DMS53 (cell line): Measurements from ENCODE around the gene SLC35F5.
A peak's percentile ranks its signal among the peaks of the same experiment; 100 is the strongest.
"Not testable (repeated sequence)": the region's sequence is repeated elsewhere in the genome, so short reads cannot be mapped to it uniquely, and the experiment has no call there.

Experiments used
- DNase-seq: peaks from one replicate; lab custom pipeline; 2025; lab: John Stamatoyannopoulos, UW

Gene SLC35F5

DNA sequence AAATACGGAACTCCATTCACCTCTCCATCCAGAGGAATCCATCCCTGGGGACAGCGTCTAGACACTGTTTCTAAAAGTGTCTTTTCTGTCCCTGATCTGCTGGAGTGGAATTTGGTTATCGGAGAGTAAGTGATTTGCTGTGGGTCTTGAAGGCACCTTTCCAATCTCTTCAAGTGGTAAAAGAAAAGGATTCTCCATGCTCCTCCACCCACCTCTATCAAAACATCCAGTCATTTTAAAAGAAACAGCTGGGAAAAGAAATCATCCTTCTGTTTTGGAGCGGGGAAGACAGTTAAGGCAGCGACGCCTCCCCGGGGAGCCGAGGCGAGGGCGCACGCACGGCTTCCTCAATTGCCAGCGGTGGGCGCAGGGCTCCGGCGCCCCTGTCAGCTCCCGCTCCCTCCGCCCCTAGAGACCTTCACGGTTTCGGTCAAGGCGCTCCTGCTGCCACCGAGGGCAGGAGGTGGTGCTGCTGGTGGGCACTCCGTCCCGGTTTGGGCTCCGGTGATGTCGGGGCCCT lies 547 bp downstream of the SLC35F5 start:
- DNase-seq: peak; percentile 71

GRCh38 chr2:113755035-113755834 lies 1.2 kb downstream of the SLC35F5 start:
- peak; percentile 70 for DNase-seq

GRCh38 chr2:113754160-113754559 lies 2.3 kb downstream of the SLC35F5 start:
- DNase-seq: peak; percentile 65

DNA sequence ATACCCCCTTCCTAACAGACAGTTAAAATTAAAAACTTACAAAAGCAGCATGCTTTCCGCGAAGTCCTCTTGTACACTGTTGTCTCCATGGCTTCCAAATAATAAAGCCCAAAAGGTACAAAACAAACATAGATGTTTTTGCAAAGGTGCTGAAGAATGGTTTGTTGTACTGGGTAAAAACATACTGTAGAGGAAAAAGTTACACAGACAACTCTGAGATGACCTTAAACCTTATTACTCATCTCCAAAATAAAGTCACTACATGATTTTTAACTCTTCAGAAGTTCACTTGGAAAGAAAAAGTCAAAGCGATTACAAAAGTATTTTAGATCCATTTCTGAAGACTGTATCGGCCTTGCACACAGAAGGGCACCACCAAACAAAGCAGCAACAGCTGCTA lies 6.1 kb downstream of the SLC35F5 start:
- DNase-seq: no peak

DNA sequence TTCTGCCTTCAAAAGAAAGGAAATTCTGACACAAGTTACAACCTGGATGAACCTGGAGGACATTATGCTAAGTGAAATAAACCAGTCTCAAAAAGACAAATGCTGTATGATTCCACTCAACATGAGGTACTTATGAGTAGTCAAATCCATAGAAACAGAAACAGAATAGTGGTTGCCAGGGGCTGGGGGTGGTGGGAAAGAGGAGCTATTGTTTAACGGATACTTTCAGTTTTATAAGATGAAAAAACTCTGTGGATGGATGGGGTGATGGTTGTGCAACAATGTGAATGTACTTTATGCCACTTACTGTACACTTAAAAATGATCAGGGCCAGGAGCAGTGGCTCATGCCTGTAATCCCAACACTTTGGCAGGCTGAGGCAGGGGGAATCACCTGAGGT lies 15.4 kb downstream of the SLC35F5 start:
- DNase-seq: no peak

- no peak for DNase-seq
Measured at GRCh38 chr2:113739849-113740248, 16.6 kb downstream of the SLC35F5 start.

- no peak for DNase-seq
Measured at GRCh38 chr2:113734185-113734584, 22.3 kb downstream of the SLC35F5 start.

DNA sequence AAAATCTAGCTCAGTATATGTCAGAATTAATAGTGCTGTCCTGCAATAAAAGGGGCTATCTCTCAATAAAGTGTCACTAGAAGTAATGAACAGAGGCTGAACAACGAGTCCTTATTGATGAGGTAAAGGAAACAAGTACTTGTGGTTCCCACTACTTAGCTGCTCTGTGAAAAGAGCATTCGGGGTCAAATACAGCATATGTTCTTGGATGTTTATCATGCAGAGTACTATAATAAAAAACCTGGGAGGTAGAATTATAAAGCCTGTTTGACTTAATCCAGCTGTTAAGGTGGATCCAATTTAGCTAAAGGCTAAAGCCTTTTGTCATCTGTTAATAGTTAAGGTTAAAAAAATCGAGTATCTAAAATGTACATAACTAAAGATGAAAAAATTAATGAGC lies 32.4 kb downstream of the SLC35F5 start:
- no peak for DNase-seq

GRCh38 chr2:113723411-113723810 lies 33.0 kb downstream of the SLC35F5 start:
- no peak for DNase-seq

- DNase-seq: peak; percentile 78
Measured at GRCh38 chr2:113720167-113720566, 36.3 kb downstream of the SLC35F5 start.

DNA sequence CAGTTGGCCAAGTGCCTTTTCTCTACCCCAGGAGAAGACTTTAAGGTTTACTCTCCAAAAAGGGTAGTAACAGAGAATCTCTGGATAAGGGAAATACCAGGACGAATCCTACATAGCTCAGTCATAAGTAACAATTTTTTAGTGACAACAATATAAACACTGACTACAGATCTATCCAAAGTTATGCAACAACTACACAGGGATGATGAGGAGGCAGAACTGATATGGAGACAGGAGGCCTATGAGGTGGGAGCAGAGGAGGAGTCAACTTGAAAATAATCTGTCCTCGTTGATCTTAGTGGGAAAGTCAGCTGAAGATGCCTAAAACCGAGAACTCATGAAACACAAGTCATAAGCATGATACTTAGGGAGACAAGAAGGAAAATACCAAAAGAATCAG lies 40.2 kb downstream of the SLC35F5 start:
- DNase-seq: no peak

DNA sequence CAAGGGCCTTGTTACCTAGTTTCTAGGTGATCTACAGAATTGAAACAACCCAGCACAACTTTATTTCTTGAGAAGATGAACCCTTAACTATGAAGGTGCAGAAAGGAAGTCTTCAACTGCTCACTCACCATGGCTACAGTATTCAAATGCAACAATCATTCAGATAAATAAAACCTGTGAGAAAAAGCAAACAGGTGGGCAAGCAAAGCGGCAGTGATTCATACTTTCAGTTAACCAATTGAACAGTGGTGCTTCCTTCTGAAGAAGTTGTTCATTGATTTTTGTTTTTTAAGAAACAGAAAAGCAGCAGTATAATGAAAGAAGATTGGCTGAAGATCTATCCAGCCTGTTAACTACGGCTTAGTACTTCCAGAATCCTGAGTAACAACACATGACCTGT lies 43.5 kb downstream of the SLC35F5 start:
- DNase-seq: no peak

DNA sequence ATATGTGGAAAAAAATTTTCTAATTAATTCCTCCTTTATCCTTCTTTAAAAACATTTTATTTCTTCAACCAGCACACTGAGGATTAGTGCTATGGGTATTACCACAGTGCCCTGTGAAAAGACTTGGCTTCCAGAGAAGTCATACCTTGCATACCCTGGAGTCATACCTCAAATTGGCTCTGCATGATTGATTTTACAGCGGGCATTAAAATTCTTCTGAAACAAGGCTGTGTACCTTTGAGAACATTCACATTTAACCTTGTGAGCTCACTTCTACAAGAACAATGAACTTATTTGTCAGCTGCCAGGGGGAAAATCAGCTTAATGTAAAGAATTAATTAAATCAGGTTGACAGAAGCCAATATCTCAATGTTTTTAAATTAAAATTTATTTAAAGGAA lies 44.6 kb downstream of the SLC35F5 start:
- DNase-seq: no peak

DNA sequence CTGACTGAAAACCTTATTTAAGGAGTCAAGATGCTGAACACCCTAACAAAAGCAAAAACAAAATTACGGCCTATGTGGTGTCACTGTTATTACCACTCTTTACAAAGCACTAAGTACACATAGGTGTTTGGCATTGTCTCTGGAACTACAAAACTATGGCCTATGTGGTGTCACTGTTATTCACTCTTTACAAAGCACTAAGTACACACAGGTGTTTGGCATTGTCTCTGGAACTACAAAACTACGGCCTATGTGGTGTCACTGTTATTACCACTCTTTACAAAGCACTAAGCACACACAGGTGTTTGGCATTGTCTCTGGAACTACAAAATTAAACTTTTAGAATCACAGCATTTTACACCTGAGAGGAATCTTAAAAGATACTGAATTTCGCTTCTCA lies 47.4 kb downstream of the SLC35F5 start:
- DNase-seq: peak; percentile 96

DNA sequence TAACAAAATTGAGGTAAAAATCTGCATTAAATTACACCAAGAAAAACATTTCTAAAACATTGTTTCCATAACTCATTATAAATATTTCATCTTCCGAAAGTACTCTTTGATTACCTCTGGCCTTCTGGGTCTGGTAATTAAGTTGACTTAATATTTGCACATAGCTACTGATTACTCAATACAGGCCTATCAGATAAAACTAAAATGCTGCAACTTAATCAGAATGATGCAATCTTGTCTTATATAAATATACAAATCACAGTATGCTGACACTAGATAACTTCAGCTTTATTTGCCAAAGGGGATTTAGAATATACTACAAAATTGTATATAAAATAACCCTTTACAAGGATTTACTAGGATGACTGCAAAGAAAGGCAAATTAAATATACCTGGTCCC lies 49.3 kb downstream of the SLC35F5 start:
- DNase-seq: no peak

- DNase-seq: no peak
Measured at GRCh38 chr2:113705982-113706523, 50.4 kb downstream of the SLC35F5 start.

DNA sequence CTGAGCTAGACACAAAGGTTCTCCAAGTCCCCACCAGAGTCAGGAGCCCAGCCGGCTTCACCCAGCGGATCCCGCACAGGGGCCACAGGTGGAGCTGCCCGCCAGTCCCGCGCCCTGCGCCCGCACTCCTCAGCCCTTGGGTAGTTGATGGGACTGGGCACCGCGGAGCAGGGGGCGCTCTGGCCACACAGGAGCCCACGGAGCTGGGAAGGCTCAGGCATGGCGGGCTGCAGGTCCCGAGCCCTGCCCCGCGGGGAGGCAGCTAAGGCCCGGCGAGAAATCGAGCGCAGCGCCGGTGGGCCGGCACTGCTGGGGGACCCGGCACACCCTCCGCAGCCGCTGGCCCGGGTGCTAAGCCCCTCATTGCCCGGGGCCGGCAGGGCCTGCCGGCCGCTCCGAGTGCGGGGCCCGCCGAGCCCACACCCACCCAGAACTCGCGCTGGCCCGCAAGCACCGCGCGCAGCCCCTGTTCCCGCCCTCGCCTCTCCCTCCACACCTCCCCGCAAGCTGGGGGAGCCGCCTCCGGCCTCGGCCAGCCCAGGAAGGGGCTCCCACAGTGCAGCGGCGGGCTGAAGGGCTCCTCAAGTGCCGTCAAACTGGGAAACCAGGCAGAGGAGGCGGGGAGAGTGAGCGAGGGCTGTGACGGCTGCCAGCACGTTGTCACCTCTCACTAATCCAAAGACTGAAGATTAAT lies 52.0 kb downstream of the SLC35F5 start:
- not testable (repeated sequence) for DNase-seq

GRCh38 chr2:113703386-113704299 lies 52.8 kb downstream of the SLC35F5 start:
- DNase-seq: no peak

DNA sequence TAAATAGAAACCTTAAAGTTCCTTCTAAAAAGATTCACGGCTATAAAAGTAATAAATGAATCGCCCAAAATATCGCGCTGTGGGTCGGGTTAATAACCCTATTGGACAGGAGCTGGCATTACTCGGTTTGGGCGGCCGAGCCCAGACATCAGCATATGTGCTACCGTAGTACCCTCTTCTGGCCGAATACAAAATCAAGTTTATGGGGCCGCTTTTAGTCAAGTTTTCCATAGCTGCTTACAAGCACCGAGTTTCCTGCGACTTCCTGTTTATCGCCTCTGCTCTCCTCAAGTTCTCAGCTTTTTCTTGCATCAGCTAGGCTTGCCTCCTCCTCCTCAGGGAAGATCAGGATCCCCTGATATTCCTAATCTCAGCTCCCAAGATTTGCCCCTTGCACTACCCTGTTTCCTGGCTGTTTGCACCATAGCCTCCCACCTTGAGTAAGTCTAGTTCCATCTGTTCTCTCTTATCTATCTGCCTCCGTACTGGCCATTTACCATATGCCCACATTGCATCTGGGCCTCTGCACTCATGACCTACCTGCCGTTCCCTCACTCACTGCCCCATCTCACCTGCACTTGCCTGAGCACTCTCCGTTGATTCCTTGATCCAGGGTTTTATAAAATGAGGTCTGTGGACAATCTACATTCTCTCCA lies 56.1 kb downstream of the SLC35F5 start:
- DNase-seq: peak; percentile 72

- DNase-seq: no peak
Measured at GRCh38 chr2:113698892-113699447, 57.5 kb downstream of the SLC35F5 start.

GRCh38 chr2:113698251-113698650 lies 58.2 kb downstream of the SLC35F5 start:
- DNase-seq: not testable (repeated sequence)
